ENCODE measurements around the gene PARD6A. TPM values are rescaled to one million over a fixed set of nuclear protein-coding genes. Genes with fewer than 3 reads are reported as not detected.
A peak's percentile ranks its signal among the peaks of the same experiment; 100 is the strongest.

Gene PARD6A
- total and polyA plus RNA-seq, 7 experiments from 2014 or later = 4.5 to 15.1 (median 4.7) TPM

DNA sequence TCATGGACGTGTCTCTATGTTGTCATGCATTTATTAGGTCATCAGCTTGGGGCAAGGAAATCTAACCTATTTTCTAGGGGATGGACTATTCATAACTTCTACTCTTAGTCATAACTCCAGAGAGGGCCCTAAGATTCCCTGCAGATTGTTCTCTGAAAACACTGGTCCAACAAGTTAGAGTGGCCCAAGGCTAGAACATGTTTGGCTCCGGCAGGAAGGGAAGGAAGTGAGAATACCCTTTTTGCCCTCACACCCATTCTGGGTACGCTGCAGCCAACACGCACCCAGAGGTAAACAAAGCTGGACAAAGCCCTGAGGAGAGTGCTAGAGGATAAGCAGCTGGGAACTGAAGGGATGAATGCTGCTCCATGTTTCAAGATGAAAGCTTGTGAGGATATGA is 15.8 kb downstream of the PARD6A start:
- H3K4me1 ChIP-seq (ENCODE audit: control insufficient read depth in 2 of 2, insufficient read depth in 2 of 2, low read length in 2 of 2) = no peaks in the 10 kb centered on the region
- ATAC-seq (no peak), DNase-seq (no peak)
- peaks cover 0 to 12% (median 0%) of the 10 kb centered on the region in 3 experiments for H3K36me3 ChIP-seq (ENCODE audit: control insufficient read depth in 2 of 3, insufficient read depth in 3 of 3, low read length in 3 of 3)
- no peak overlapping the region for H3K27ac ChIP-seq (ENCODE audit: low read depth, low read length)
- no peaks in the 10 kb centered on the region for H3K27me3 ChIP-seq (ENCODE audit: control insufficient read depth in 2 of 2, insufficient read depth in 2 of 2, low read length in 2 of 2)
- intact Hi-C loops (cut with micrococcal nuclease) = no loop called here
- ChIA-PET CTCF (interaction anchor here (0.6 to 1.7 kb wide), 3 partner anchors 130 to 393 kb away, joined by 3 to 7 read pairs (median 3); no protein-coding TSS in a partner anchor), POLR2A (interaction anchor here (0.7 kb wide), 1 partner anchor 31 kb away, joined by 3 read pairs; no protein-coding TSS in a partner anchor)
- no peak overlapping the region for H3K4me3 Mint-ChIP-seq
- H3K9me3 Mint-ChIP-seq = no peaks in the 10 kb centered on the region
- H3K4me3 ChIP-seq (ENCODE audit: low read length) = no peak overlapping the region
- H3K27ac Mint-ChIP-seq = peak overlapping the region in 1 of 9 donors; percentile 58
- peaks cover 0 to 12% (median 0%) of the 10 kb centered on the region in 7 donors for H3K4me1 Mint-ChIP-seq
- no peaks in the 10 kb centered on the region for H3K27me3 Mint-ChIP-seq
- H3K36me3 Mint-ChIP-seq = no peaks in the 10 kb centered on the region
- H3K9me3 ChIP-seq (ENCODE audit: control insufficient read depth in 2 of 3, low read length in 3 of 3) = no peaks in the 10 kb centered on the region

- no peaks in the 10 kb centered on the region for H3K27me3 ChIP-seq (ENCODE audit: control insufficient read depth in 2 of 2, insufficient read depth in 2 of 2, low read length in 2 of 2)
- H3K9me3 ChIP-seq (ENCODE audit: control insufficient read depth in 2 of 3, low read length in 3 of 3) = no peaks in the 10 kb centered on the region
- intact Hi-C loops (cut with micrococcal nuclease) = no loop called here
- H3K36me3 Mint-ChIP-seq = no peaks in the 10 kb centered on the region
- POLR2A ChIA-PET = interaction anchor here (0.7 kb wide), 1 partner anchor 31 kb away, joined by 3 read pairs; no protein-coding TSS in a partner anchor
- H3K9me3 Mint-ChIP-seq = no peaks in the 10 kb centered on the region
- no peaks in the 10 kb centered on the region for H3K4me1 ChIP-seq (ENCODE audit: control insufficient read depth in 2 of 2, insufficient read depth in 2 of 2, low read length in 2 of 2)
- no peak overlapping the region for H3K4me3 ChIP-seq (ENCODE audit: low read length)
- H3K27ac ChIP-seq (ENCODE audit: low read depth, low read length) = no peak overlapping the region
- H3K27me3 Mint-ChIP-seq = no peaks in the 10 kb centered on the region
- DNase-seq (no peak), ATAC-seq (no peak)
- CTCF ChIA-PET = interaction anchor here (0.6 to 1.7 kb wide), 4 partner anchors 52 to 392 kb away, joined by 3 to 7 read pairs (median 3); no protein-coding TSS in a partner anchor
- peak overlapping the region in 1 of 9 donors; percentile 58 for H3K27ac Mint-ChIP-seq
- H3K36me3 ChIP-seq (ENCODE audit: control insufficient read depth in 2 of 3, insufficient read depth in 3 of 3, low read length in 3 of 3) = peaks cover 0 to 12% (median 0%) of the 10 kb centered on the region in 3 experiments
- peaks cover 0 to 12% (median 0%) of the 10 kb centered on the region in 7 donors for H3K4me1 Mint-ChIP-seq
- no peak overlapping the region for H3K4me3 Mint-ChIP-seq
Observed at GRCh38 chr16:67676939-67677338, 16.2 kb downstream of the PARD6A start.

DNA sequence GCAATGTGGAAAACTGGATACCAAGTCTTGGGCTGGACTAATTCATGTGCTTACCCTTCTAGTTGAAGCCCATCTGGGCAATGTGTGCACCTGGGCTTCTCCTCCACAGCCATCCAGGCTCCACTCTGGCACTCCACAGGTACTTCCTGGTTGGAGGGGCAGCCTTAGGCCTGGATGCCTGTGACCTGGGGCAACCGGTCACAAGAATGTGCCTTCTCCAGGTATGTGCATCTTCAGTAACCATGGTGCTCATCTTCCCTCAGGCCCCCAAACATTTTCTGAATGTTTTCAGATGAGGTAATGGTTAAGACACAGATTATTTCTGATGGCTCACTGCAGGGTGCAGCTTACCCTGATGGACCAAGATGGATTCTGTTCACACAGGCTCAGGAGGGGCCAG is 17.0 kb downstream of the PARD6A start:
- H3K4me3 Mint-ChIP-seq = no peak overlapping the region
- Histone ChIP-seq H3K4me1 (ENCODE audit: control insufficient read depth in 2 of 2, insufficient read depth in 2 of 2, low read length in 2 of 2) (no peaks in the 10 kb centered on the region), H3K27me3 (ENCODE audit: control insufficient read depth in 2 of 2, insufficient read depth in 2 of 2, low read length in 2 of 2) (no peaks in the 10 kb centered on the region), H3K9me3 (ENCODE audit: control insufficient read depth in 2 of 3, low read length in 3 of 3) (no peaks in the 10 kb centered on the region), H3K4me3 (ENCODE audit: low read length) (no peak overlapping the region), H3K36me3 (ENCODE audit: control insufficient read depth in 2 of 3, insufficient read depth in 3 of 3, low read length in 3 of 3) (peaks cover 0 to 12% (median 0%) of the 10 kb centered on the region in 3 experiments), H3K27ac (ENCODE audit: low read depth, low read length) (no peak overlapping the region)
- no peak for ATAC-seq
- ChIA-PET CTCF (interaction anchor here (1.5 kb wide), 1 partner anchor 10 kb away, joined by 5 read pairs; no protein-coding TSS in a partner anchor), POLR2A (no interaction called here)
- no peak for DNase-seq
- H3K36me3 Mint-ChIP-seq = peaks cover 0 to 5% (median 0%) of the 10 kb centered on the region in 5 donors
- H3K27me3 Mint-ChIP-seq = no peaks in the 10 kb centered on the region
- no peaks in the 10 kb centered on the region for H3K9me3 Mint-ChIP-seq
- H3K27ac Mint-ChIP-seq = peak overlapping the region in 3 of 9 donors; percentile 30 to 58 (median 49)
- intact Hi-C loops (cut with micrococcal nuclease) = no loop called here
- peaks cover 0 to 8% (median 0%) of the 10 kb centered on the region in 7 donors for H3K4me1 Mint-ChIP-seq

- no peaks in the 10 kb centered on the region for H3K27me3 Mint-ChIP-seq
Observed at GRCh38 chr16:67678354-67679023, 17.7 kb downstream of the PARD6A start.

DNA sequence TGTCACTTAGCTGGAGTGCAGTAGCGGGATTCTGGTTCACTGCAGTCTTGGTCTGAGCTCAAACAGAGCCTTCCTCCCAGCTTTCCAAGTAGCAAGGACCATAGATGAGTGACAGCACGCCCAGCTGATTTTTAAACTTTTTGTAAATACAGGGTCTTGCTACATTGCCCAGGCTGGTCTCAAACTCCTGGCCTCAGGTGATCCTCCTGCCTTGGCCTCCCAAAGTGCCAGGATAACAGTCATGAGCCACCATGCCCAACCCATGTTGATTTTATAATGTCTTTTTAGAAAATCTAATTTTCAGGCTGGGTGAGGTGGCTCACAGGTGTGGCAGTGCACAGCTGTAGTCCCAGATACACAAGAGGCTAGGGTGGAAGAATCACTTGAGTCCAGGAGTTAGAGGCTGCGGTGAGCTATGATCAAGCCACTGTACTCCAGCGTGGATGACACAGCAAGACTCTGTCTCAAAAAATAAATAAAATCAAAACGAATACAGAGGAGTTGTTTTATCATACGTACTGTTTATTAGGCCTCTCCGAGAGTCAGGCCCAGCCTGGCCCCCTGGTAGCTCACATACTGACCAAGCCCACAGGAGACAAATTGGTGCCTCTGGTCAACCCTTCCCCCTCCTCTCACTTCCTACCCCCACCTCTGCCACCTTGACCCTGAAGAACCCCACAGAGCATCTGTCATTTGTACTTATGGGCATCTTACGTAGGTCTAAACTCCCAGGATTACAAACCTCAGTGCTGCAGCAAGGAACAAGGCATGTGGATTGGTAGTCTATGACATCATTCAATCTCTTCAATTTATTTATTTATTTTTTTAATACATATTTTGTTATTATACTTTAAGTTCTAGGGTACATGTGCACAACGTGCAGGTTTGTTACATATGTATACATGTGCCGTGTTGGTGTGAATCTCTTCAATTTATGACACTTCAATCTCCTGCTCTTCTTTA is 19.5 kb downstream of the PARD6A start:
- Histone ChIP-seq H3K4me3 (ENCODE audit: low read length) (no peak overlapping the region), H3K9me3 (ENCODE audit: control insufficient read depth in 2 of 3, low read length in 3 of 3) (no peaks in the 10 kb centered on the region), H3K4me1 (ENCODE audit: control insufficient read depth in 2 of 2, insufficient read depth in 2 of 2, low read length in 2 of 2) (peaks cover 0 to 2% of the 10 kb centered on the region in 2 donors), H3K27me3 (ENCODE audit: control insufficient read depth in 2 of 2, insufficient read depth in 2 of 2, low read length in 2 of 2) (no peaks in the 10 kb centered on the region), H3K36me3 (ENCODE audit: control insufficient read depth in 2 of 3, insufficient read depth in 3 of 3, low read length in 3 of 3) (peaks cover 0 to 23% (median 0%) of the 10 kb centered on the region in 3 experiments), H3K27ac (ENCODE audit: low read depth, low read length) (no peak overlapping the region)
- ChIA-PET CTCF (interaction anchor here (0.7 to 0.9 kb wide), 2 partner anchors 12 to 159 kb away, joined by 3 read pairs; no protein-coding TSS in a partner anchor), POLR2A (interaction anchor here (0.6 to 1.1 kb wide), 3 partner anchors 44 to 199 kb away, joined by 3 to 4 read pairs (median 3); partner anchors contain the start of gene ATP6V0D1)
- Mint-ChIP-seq H3K27ac (peak overlapping the region in 3 of 9 donors; percentile 29 to 51 (median 41)), H3K27me3 (no peaks in the 10 kb centered on the region), H3K9me3 (no peaks in the 10 kb centered on the region), H3K4me1 (peaks cover 0 to 14% (median 6%) of the 10 kb centered on the region in 7 donors), H3K36me3 (peaks cover 0 to 11% (median 2%) of the 10 kb centered on the region in 5 donors), H3K4me3 (no peak overlapping the region)
- DNase-seq = no peak
- ATAC-seq = no peak
- intact Hi-C loops (cut with micrococcal nuclease) = no loop called here

More at GRCh38 chr16:67678354-67679023, 17.7 kb downstream of the PARD6A start:
- ChIA-PET CTCF (interaction anchor here (1.5 kb wide), 1 partner anchor 11 kb away, joined by 5 read pairs; no protein-coding TSS in a partner anchor), POLR2A (no interaction called here)
- H3K27ac ChIP-seq (ENCODE audit: low read depth, low read length) = no peak overlapping the region
- no peak for ATAC-seq
- no peaks in the 10 kb centered on the region for H3K4me1 ChIP-seq (ENCODE audit: control insufficient read depth in 2 of 2, insufficient read depth in 2 of 2, low read length in 2 of 2)
- no peaks in the 10 kb centered on the region for H3K9me3 ChIP-seq (ENCODE audit: control insufficient read depth in 2 of 3, low read length in 3 of 3)
- intact Hi-C loops (cut with micrococcal nuclease) = no loop called here
- Mint-ChIP-seq H3K4me3 (no peak overlapping the region), H3K4me1 (peaks cover 0 to 8% (median 2%) of the 10 kb centered on the region in 7 donors), H3K27ac (peak overlapping the region in 2 of 9 donors; percentile 26 to 49), H3K36me3 (peaks cover 0 to 7% (median 0%) of the 10 kb centered on the region in 5 donors), H3K9me3 (no peaks in the 10 kb centered on the region)
- no peak overlapping the region for H3K4me3 ChIP-seq (ENCODE audit: low read length)
- peaks cover 0 to 16% (median 0%) of the 10 kb centered on the region in 3 experiments for H3K36me3 ChIP-seq (ENCODE audit: control insufficient read depth in 2 of 3, insufficient read depth in 3 of 3, low read length in 3 of 3)
- no peak for DNase-seq
- no peaks in the 10 kb centered on the region for H3K27me3 ChIP-seq (ENCODE audit: control insufficient read depth in 2 of 2, insufficient read depth in 2 of 2, low read length in 2 of 2)

DNA sequence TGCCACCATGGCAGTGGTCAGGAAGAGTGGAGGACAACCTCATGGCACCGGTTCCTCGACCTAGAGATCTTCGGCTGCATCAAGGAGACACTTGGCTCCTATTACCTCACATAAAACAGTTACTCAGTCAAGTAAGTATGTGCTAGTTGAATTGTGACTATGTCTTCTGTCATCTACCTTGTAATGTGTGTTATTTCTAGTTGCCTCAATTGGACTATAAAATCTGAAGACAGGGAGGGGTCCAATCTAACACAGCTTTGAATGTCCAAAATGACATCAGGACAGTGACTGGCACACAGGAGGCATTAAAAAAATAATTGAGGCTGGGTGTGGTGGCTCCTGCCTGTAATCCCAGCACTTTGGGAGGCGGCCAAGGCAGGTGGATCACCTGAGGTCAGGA is 23.0 kb downstream of the PARD6A start:
- H3K4me3 Mint-ChIP-seq = peak overlapping the region in 1 of 10 donors; percentile 1
- Histone ChIP-seq H3K36me3 (ENCODE audit: control insufficient read depth in 2 of 3, insufficient read depth in 3 of 3, low read length in 3 of 3) (peaks cover 0 to 23% (median 0%) of the 10 kb centered on the region in 3 experiments), H3K4me1 (ENCODE audit: control insufficient read depth in 2 of 2, insufficient read depth in 2 of 2, low read length in 2 of 2) (peaks cover 0 to 7% of the 10 kb centered on the region in 2 donors), H3K4me3 (ENCODE audit: low read length) (no peak overlapping the region), H3K9me3 (ENCODE audit: control insufficient read depth in 2 of 3, low read length in 3 of 3) (no peaks in the 10 kb centered on the region), H3K27ac (ENCODE audit: low read depth, low read length) (no peak overlapping the region), H3K27me3 (ENCODE audit: control insufficient read depth in 2 of 2, insufficient read depth in 2 of 2, low read length in 2 of 2) (no peaks in the 10 kb centered on the region)
- POLR2A ChIA-PET = interaction anchor here (0.7 to 1.2 kb wide), 3 partner anchors 10 to 35 kb away, joined by 3 read pairs; no protein-coding TSS in a partner anchor
- intact Hi-C loops (cut with micrococcal nuclease) = no loop called here
- peaks cover 0 to 13% (median 2%) of the 10 kb centered on the region in 5 donors for H3K36me3 Mint-ChIP-seq
- peaks cover 0 to 18% (median 11%) of the 10 kb centered on the region in 7 donors for H3K4me1 Mint-ChIP-seq
- no peaks in the 10 kb centered on the region for H3K9me3 Mint-ChIP-seq
- peak overlapping the region in 2 of 9 donors; percentile 29 to 80 for H3K27ac Mint-ChIP-seq
- ATAC-seq = no peak
- H3K27me3 Mint-ChIP-seq = no peaks in the 10 kb centered on the region
- CTCF ChIA-PET = interaction anchor here (0.6 kb wide), 1 partner anchor 18 kb away, joined by 3 read pairs; no protein-coding TSS in a partner anchor
- no peak for DNase-seq

Measured in naive thymus-derived CD4-positive, alpha-beta T cell (primary cell).